ENCODE data around the gene FMOD.

- TF ChIP-seq SUZ12 (IDR thresholded peaks at IDR 0.05; ENCODE audit: extremely low read depth, insufficient read depth, insufficient read length) (no peak), ZNF274 (IDR thresholded peaks at IDR 0.05; ENCODE audit: low read depth, low read length) (no peak)
Measured at GRCh38 chr1:203390298-203390697, 39.4 kb upstream of the FMOD start.
